Panc1 (cell line): Measurements from ENCODE around the gene PDK2. TPM values are rescaled to one million over a fixed set of nuclear protein-coding genes. Genes with fewer than 3 reads are reported as not detected.

Source experiments
- ATAC-seq: fragments of 200-7000 bp; cut with Tn5 transposase; 2 replicates; pipeline ENCODE4 v1.9.1; 2020; ENCODE audit warnings: mild to moderate bottlenecking, moderate library complexity
- BruUV-seq: library from RNA; stranded (reverse); fragments of 400-500 nt; replicated peaks from 2 replicates; lab custom pipeline; 2021; lab: Mats Ljungman, UMichigan
- CTCF ChIA-PET: fragments of 300-600 bp; sonication (Branson Sonifier 250); formaldehyde crosslinking; loops from one replicate; lab custom pipeline; 2022; ENCODE audit warnings: antibody characterized with exemption; lab: Charles Lee
- POLR2A ChIA-PET: fragments of 300-600 bp; sonication (Branson Sonifier 250); formaldehyde crosslinking; loops from one replicate; lab custom pipeline; 2022; ENCODE audit warnings: antibody characterized with exemption; lab: Charles Lee
- DNase-seq: peaks from one replicate; pipeline ENCODE4 v3.0.0-alpha.2; 2010; ENCODE audit warnings: low read depth, low spot score
- H3K27ac ChIP-seq: 2 replicates; pipeline ENCODE4 v1.5.1; 2011; ENCODE audit warnings: mild to moderate bottlenecking, low read length, inconsistent platforms
- H3K27me3 ChIP-seq: fragments of 200-500 bp; sonication (Bioruptor generic); 2 replicates; pipeline ENCODE4 v1.6.0; 2014; ENCODE audit warnings: low read length, inconsistent platforms; ENCODE audit not compliant: control insufficient read depth, insufficient read depth
- H3K36me3 ChIP-seq: fragments of 200-500 bp; sonication (Bioruptor generic); 2 replicates; pipeline ENCODE4 v1.5.1; 2014; ENCODE audit warnings: inconsistent platforms, mild to moderate bottlenecking, low read length, moderate library complexity; ENCODE audit not compliant: control insufficient read depth, insufficient read depth
- H3K4me1 ChIP-seq: 2 replicates; pipeline ENCODE4 v1.5.1; 2011; ENCODE audit warnings: inconsistent platforms, mild to moderate bottlenecking, low read length, moderate library complexity; ENCODE audit not compliant: control insufficient read depth, insufficient read depth
- H3K4me3 ChIP-seq, 2 experiments: 2 replicates each; pipeline ENCODE4 v1.5.1; 2011 to 2012; ENCODE audit warnings: low read depth in 2 of 2, low read length in 2 of 2, mild to moderate bottlenecking in 2 of 2, inconsistent platforms in 1 of 2, moderate library complexity in 1 of 2
- H3K9me3 ChIP-seq: fragments of 200-500 bp; sonication (Bioruptor generic); 2 replicates; pipeline ENCODE4 v1.5.1; 2014; ENCODE audit warnings: low read depth, mild to moderate bottlenecking, inconsistent platforms, low read length, moderate library complexity; ENCODE audit not compliant: control insufficient read depth, insufficient read depth
- POLR2AphosphoS5 ChIP-seq: IDR thresholded peaks from 2 replicates; pipeline ENCODE4 v1.6.1; 2012; ENCODE audit warnings: mild to moderate bottlenecking, low read depth, low read length, moderate library complexity
- SIN3A ChIP-seq: IDR thresholded peaks from 2 replicates; pipeline ENCODE4 v1.6.1; 2012; ENCODE audit warnings: low read depth, mild to moderate bottlenecking, low read length, moderate library complexity, borderline replicate concordance; ENCODE audit not compliant: insufficient read depth
- TCF7L2 ChIP-seq: IDR thresholded peaks from 2 replicates; pipeline ENCODE4 v1.6.1; 2011; ENCODE audit warnings: mild to moderate bottlenecking, low read depth, low read length, inconsistent platforms
- in situ Hi-C: cut with HindIII; loops from 2 replicates; pipeline ENCODE4 v1.10.0; 2016; ENCODE audit warnings: low sequenced_read_pairs, low pct_unique_long_range_greater_than_20kb
- intact Hi-C: fragments of 100-400 bp; cut with micrococcal nuclease; formaldehyde crosslinking; loops from one replicate; pipeline ENCODE4 v1.10.0; 2022; ENCODE audit not compliant: unreplicated experiment
- total RNA-seq: library from RNA; stranded (reverse); gene quantifications from one replicate; pipeline ENCODE4 v1.2.1, GENCODE V29; 2021; ENCODE audit not compliant: unreplicated experiment
- TF ChIP-seq, protein P1 (sequence below), 2 experiments: IDR thresholded peaks; 2 replicates each; pipeline ENCODE4 v1.6.1; 2011 to 2012; ENCODE audit warnings: low read depth in 2 of 2, control low read depth in 1 of 2, low read length in 1 of 2, mild to moderate bottlenecking in 1 of 2, moderate library complexity in 1 of 2; ENCODE audit not compliant: insufficient read depth in 1 of 2
- TF ChIP-seq, protein P2 (sequence below): fragments of 450-650 bp; IDR thresholded peaks from 2 replicates; pipeline ENCODE4 v1.5.1; 2017; ENCODE audit warnings: mild to moderate bottlenecking

PDK2 gene
- total RNA-seq, 1 experiment from 2014 or later: 46.0 TPM

DNA sequence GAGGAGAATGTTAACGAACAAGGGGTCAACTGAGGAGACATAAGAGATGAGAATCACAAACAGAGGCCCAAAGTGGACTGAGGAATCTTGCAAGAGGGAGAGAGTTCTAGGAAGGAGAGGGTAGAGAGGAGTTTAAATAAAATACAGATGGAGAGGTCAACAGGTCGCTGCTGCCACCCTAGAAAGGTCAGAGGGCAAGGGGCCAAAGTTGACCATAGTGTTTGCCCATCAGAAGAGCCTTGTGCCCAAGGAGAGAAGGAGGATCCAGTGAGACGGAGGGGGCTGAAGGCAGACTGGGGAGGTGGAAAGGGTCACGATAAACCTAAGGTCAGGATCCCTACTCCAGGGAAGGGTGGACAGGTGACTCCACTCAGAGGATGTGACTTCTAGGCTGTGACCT lies 46.2 kb upstream of the PDK2 start:
- BruUV-seq: no TSS peak
- H3K9me3 ChIP-seq: no peaks in the 10 kb centered on the region
- H3K27me3 ChIP-seq: no peaks in the 10 kb centered on the region
- DNase-seq: no peak
- no peak for ATAC-seq
- H3K36me3 ChIP-seq: no peaks in the 10 kb centered on the region
- H3K4me1 ChIP-seq: peaks cover 87% of the 10 kb centered on the region
- TF ChIP-seq, protein P1, sequence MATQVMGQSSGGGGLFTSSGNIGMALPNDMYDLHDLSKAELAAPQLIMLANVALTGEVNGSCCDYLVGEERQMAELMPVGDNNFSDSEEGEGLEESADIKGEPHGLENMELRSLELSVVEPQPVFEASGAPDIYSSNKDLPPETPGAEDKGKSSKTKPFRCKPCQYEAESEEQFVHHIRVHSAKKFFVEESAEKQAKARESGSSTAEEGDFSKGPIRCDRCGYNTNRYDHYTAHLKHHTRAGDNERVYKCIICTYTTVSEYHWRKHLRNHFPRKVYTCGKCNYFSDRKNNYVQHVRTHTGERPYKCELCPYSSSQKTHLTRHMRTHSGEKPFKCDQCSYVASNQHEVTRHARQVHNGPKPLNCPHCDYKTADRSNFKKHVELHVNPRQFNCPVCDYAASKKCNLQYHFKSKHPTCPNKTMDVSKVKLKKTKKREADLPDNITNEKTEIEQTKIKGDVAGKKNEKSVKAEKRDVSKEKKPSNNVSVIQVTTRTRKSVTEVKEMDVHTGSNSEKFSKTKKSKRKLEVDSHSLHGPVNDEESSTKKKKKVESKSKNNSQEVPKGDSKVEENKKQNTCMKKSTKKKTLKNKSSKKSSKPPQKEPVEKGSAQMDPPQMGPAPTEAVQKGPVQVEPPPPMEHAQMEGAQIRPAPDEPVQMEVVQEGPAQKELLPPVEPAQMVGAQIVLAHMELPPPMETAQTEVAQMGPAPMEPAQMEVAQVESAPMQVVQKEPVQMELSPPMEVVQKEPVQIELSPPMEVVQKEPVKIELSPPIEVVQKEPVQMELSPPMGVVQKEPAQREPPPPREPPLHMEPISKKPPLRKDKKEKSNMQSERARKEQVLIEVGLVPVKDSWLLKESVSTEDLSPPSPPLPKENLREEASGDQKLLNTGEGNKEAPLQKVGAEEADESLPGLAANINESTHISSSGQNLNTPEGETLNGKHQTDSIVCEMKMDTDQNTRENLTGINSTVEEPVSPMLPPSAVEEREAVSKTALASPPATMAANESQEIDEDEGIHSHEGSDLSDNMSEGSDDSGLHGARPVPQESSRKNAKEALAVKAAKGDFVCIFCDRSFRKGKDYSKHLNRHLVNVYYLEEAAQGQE (IDR thresholded peaks at IDR 0.05; ENCODE audit: insufficient read depth in 1 of 2, low read depth in 2 of 2, low read length in 1 of 2): no peak
- TF ChIP-seq, protein P2, sequence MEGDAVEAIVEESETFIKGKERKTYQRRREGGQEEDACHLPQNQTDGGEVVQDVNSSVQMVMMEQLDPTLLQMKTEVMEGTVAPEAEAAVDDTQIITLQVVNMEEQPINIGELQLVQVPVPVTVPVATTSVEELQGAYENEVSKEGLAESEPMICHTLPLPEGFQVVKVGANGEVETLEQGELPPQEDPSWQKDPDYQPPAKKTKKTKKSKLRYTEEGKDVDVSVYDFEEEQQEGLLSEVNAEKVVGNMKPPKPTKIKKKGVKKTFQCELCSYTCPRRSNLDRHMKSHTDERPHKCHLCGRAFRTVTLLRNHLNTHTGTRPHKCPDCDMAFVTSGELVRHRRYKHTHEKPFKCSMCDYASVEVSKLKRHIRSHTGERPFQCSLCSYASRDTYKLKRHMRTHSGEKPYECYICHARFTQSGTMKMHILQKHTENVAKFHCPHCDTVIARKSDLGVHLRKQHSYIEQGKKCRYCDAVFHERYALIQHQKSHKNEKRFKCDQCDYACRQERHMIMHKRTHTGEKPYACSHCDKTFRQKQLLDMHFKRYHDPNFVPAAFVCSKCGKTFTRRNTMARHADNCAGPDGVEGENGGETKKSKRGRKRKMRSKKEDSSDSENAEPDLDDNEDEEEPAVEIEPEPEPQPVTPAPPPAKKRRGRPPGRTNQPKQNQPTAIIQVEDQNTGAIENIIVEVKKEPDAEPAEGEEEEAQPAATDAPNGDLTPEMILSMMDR: no peak
- no peak for TF ChIP-seq TCF7L2
- TF ChIP-seq POLR2AphosphoS5: no peak
- no peak for TF ChIP-seq SIN3A
- POLR2A ChIA-PET: no interaction called here
- intact Hi-C loops: no loop called here
- H3K4me3 ChIP-seq: no peak overlapping the region
- CTCF ChIA-PET: no interaction called here
- peak overlapping the region; percentile 74 for H3K27ac ChIP-seq
- in situ Hi-C loops: no loop called here

DNA sequence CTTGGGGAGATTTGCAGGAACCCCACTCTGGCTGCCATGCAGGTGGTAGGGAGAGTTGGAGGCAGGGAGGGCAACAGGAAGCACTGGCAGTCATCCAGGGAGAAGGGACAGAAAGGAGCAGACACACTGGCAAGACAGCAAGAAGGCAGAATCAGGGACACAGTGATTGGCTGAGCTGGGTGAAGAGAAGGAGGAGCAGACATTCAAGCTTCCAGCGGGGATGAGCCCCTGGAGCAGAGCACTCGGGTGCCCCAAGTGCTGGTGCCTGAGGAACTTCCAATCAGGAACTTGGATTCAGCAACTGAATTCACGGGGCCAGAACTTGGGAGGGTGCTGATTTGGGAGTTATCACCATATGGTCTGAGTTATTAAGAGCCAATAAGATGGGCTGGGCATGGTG lies 45.5 kb upstream of the PDK2 start:
- in situ Hi-C loops (no loop called here), intact Hi-C loops (no loop called here)
- Histone ChIP-seq H3K27me3 (no peaks in the 10 kb centered on the region), H3K4me1 (peaks cover 86% of the 10 kb centered on the region), H3K36me3 (no peaks in the 10 kb centered on the region), H3K9me3 (no peaks in the 10 kb centered on the region), H3K4me3 (no peak overlapping the region), H3K27ac (peak overlapping the region; percentile 99)
- ATAC-seq (no peak), DNase-seq (no peak)
- ChIA-PET POLR2A (no interaction called here), CTCF (no interaction called here)
- no TSS peak for BruUV-seq
- TF ChIP-seq, protein P2: no peak
- no peak for TF ChIP-seq POLR2AphosphoS5
- TF ChIP-seq TCF7L2: no peak
- TF ChIP-seq, protein P1 (IDR thresholded peaks at IDR 0.05; ENCODE audit: insufficient read depth in 1 of 2, low read depth in 2 of 2, low read length in 1 of 2): no peak
- no peak for TF ChIP-seq SIN3A
